Measurements from ENCODE around the gene APOA1.

APOA1 gene

DNA sequence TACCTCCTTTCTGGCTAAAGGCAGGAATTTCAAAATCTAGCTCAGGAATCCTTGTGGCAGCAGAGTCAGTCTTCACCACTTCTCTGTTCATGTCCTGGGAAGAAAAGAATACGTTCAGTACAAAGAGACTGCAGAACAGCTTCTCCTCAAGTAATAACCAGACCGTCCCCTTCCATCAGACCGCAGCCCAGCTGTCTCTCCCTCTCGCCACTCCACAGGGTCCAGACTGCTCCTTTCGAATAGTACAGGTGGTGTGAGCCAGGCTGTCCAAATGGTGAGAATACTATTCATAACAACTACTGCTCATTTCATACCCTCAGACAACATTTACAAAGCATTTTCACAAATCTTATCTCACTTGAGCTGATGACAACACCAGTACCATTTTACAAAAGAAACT, 50.5 kb downstream of the APOA1 start (continued):
- TF ChIP-seq, protein P1, sequence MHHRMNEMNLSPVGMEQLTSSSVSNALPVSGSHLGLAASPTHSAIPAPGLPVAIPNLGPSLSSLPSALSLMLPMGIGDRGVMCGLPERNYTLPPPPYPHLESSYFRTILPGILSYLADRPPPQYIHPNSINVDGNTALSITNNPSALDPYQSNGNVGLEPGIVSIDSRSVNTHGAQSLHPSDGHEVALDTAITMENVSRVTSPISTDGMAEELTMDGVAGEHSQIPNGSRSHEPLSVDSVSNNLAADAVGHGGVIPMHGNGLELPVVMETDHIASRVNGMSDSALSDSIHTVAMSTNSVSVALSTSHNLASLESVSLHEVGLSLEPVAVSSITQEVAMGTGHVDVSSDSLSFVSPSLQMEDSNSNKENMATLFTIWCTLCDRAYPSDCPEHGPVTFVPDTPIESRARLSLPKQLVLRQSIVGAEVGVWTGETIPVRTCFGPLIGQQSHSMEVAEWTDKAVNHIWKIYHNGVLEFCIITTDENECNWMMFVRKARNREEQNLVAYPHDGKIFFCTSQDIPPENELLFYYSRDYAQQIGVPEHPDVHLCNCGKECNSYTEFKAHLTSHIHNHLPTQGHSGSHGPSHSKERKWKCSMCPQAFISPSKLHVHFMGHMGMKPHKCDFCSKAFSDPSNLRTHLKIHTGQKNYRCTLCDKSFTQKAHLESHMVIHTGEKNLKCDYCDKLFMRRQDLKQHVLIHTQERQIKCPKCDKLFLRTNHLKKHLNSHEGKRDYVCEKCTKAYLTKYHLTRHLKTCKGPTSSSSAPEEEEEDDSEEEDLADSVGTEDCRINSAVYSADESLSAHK (tag by site-specific recombination; IDR thresholded peaks at IDR 0.05), result no peak
- TF ChIP-seq ZBTB17 (tag by site-specific recombination; IDR thresholded peaks at IDR 0.05), result no peak
- TF ChIP-seq ZNF354C (tag by site-specific recombination; IDR thresholded peaks at IDR 0.05; ENCODE audit: borderline replicate concordance, low read depth), result no peak
- no peak for TF ChIP-seq ZNF610 (tag by site-specific recombination; IDR thresholded peaks at IDR 0.05; ENCODE audit: borderline replicate concordance)

DNA sequence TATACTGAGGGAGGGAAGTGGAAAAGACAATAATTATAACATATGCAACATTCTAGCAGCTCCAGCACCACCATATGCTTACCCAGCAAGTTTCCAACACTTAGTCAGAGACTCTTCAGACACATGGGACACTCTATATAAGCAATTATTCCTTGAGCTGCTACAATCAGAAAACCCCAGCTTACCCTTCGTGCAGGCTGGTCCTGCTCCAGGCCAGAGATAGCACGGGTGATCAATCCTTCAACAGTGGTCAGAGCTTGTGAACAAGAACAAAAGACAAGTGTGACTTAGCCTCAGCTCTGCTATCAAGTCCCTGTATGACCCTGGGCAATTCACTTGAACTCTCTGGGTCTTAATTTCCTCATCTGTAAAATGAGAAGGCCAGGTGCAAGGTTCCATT, 51.1 kb downstream of the APOA1 start:
- Histone ChIP-seq H3K36me3 (ENCODE audit: control insufficient read depth in 2 of 2, insufficient read depth in 1 of 2, low read length in 2 of 2) (peaks cover 0 to 57% of the 10 kb centered on the region in 2 experiments; a peak in 1 of 3 replicates), H3K4me3 (ENCODE audit: low read depth, low read length) (no peak overlapping the region)
- POLR2A ChIA-PET, result interaction anchor here (1.3 to 2.6 kb wide), 4 partner anchors 13 to 358 kb away, joined by 4 to 14 read pairs (median 6); partner anchors contain the start of genes BUD13 and PAFAH1B2
- TF ChIP-seq AEBP2 (tag by site-specific recombination; IDR thresholded peaks at IDR 0.05; ENCODE audit: borderline replicate concordance) (no peak), TCF7L2 (IDR thresholded peaks at IDR 0.05; ENCODE audit: borderline replicate concordance, low read depth, low read length) (no peak), KLF1 (tag by site-specific recombination; IDR thresholded peaks at IDR 0.05) (no peak), PRDM2 (tag by site-specific recombination; IDR thresholded peaks at IDR 0.05; ENCODE audit: borderline replicate concordance) (no peak), ZNF391 (tag by site-specific recombination; IDR thresholded peaks at IDR 0.05; ENCODE audit: borderline replicate concordance, low read depth) (no peak), PRDM10 (tag by site-specific recombination; IDR thresholded peaks at IDR 0.05) (no peak), ZFP69B (tag by site-specific recombination; IDR thresholded peaks at IDR 0.05) (no peak), ZNF18 (tag by site-specific recombination; IDR thresholded peaks at IDR 0.05) (no peak), ZNF16 (tag by site-specific recombination; IDR thresholded peaks at IDR 0.05; ENCODE audit: low read depth) (no peak)
- TF ChIP-seq, protein P2, sequence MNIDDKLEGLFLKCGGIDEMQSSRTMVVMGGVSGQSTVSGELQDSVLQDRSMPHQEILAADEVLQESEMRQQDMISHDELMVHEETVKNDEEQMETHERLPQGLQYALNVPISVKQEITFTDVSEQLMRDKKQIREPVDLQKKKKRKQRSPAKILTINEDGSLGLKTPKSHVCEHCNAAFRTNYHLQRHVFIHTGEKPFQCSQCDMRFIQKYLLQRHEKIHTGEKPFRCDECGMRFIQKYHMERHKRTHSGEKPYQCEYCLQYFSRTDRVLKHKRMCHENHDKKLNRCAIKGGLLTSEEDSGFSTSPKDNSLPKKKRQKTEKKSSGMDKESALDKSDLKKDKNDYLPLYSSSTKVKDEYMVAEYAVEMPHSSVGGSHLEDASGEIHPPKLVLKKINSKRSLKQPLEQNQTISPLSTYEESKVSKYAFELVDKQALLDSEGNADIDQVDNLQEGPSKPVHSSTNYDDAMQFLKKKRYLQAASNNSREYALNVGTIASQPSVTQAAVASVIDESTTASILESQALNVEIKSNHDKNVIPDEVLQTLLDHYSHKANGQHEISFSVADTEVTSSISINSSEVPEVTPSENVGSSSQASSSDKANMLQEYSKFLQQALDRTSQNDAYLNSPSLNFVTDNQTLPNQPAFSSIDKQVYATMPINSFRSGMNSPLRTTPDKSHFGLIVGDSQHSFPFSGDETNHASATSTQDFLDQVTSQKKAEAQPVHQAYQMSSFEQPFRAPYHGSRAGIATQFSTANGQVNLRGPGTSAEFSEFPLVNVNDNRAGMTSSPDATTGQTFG (tag by site-specific recombination; IDR thresholded peaks at IDR 0.05; ENCODE audit: borderline replicate concordance), result no peak
- TF ChIP-seq, protein P3, sequence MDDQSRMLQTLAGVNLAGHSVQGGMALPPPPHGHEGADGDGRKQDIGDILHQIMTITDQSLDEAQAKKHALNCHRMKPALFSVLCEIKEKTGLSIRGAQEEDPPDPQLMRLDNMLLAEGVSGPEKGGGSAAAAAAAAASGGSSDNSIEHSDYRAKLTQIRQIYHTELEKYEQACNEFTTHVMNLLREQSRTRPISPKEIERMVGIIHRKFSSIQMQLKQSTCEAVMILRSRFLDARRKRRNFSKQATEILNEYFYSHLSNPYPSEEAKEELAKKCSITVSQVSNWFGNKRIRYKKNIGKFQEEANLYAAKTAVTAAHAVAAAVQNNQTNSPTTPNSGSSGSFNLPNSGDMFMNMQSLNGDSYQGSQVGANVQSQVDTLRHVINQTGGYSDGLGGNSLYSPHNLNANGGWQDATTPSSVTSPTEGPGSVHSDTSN (CRISPR knock-in tag; IDR thresholded peaks at IDR 0.05), result no peak

More for the DNA sequence above, 51.1 kb downstream of the APOA1 start:
- Histone ChIP-seq H3K4me1 (ENCODE audit: control insufficient read depth, insufficient read depth, low read length) (no peaks in the 10 kb centered on the region), H3K9me3 (ENCODE audit: control insufficient read depth, insufficient read depth, low read depth, low read length) (no peaks in the 10 kb centered on the region), H3K27ac (ENCODE audit: extremely low read depth, low read depth, low read length) (no peak overlapping the region)
- CTCF ChIA-PET, result interaction anchor here (1.2 to 3.0 kb wide), 5 partner anchors 13 to 440 kb away, joined by 3 to 16 read pairs (median 5); no protein-coding TSS in a partner anchor
